CD4-positive, alpha-beta T cell treated with Interferon alpha-2 for 1 hour (primary cell): ENCODE measurements around the gene CTBS.
A peak's percentile ranks its signal among the peaks of the same experiment; 100 is the strongest.

Source experiments
- DNase-seq, 2 donors: peaks; one replicate each; pipeline ENCODE4 v3.0.0-alpha.2; 2020 to 2022

Gene CTBS

DNA sequence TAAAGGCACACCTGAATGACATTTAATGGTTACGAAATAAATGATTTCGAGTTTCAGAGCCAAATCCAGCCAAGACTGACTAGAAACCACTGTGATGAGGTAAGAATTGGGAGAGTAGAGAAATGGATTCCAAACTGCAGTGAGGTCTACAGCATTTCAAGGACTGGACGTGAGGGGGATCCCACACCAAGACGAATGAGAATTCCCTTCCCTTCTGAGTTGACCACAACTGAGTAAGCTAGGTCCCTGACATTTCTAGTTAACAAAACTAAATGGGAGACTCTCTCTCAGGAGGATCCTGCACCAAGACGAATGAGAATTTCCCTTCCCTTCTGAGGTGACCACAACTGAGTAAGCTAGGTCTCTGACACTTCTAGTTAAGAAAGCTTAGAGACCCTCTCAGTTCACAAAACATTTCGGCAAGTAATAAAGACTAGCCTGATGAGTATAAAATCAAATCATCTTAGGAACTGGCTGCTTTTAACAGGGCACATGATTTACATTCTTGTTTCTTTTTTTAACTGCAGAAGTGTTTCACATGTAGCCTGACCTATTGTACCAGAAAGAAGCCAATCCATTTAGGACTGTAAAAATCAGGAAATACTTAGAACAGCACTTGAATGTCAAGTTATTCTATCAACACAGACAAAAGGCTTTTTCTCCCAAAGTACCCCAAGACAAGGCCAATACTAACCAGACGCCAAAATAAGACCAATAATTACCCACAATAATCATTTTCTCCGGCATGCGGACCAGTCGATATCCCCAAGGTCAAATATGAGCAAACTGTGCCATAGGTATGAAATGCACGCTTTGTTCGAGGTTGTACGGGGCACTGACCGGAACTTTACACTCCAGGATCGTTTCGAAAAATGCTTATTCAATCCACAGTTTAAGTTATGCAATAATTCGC is 69.4 kb downstream of the CTBS start:
- peak in 1 of 2 donors; percentile 20 for DNase-seq

DNA sequence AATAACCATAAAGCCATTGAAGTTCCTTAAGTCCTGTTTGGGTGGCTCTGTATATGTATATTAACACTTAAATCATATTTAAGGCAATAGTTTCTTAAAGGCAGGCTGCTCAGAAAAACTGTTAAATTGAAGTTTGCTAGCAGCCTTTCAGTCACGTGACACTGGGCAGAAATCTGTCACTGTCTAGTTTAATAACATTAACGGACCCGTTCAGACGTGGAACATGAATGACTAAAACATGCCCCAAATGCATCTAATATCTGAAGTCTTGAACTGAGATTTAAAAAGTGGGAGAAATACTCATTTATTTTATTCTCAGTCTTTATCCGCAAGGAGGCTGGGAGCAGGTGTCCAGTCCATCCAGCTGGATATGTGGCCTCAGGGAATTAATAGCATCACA is 71.3 kb downstream of the CTBS start:
- DNase-seq, result no peak
